OCI-LY3 (cell line): Measurements from ENCODE around the gene EMC1.
"Not testable (repeated sequence)": the region's sequence is repeated elsewhere in the genome, so short reads cannot be mapped to it uniquely, and the experiment has no call there.

Experiments used
- H2AFZ ChIP-seq: fragments of 200-600, 300-600 bp; shearing (Covaris generic); 2 replicates; pipeline ENCODE4 v1.6.0; 2014; ENCODE audit warnings: antibody characterized with exemption, low read depth, low read length
- H3K27ac ChIP-seq: fragments of 200-600, 300-600 bp; sonication (generic); 2 replicates; pipeline ENCODE4 v1.5.1; 2014; ENCODE audit warnings: mild to moderate bottlenecking, low read length, moderate library complexity, mixed read lengths
- H3K27me3 ChIP-seq: fragments of 200-600, 300-600 bp; sonication (generic); 2 replicates; pipeline ENCODE4 v1.6.1; 2014; ENCODE audit warnings: low read depth, low read length, mixed read lengths
- H3K36me3 ChIP-seq: fragments of 200-600, 300-600 bp; sonication (generic); replicated peaks from 2 replicates; pipeline ENCODE3; 2014; ENCODE audit warnings: low read depth, low read length, mixed read lengths
- H3K4me1 ChIP-seq: fragments of 300-600, 200-600 bp; sonication (generic); 2 replicates; pipeline ENCODE4 v1.6.1; 2014; ENCODE audit warnings: low read length, mixed read lengths
- H3K4me2 ChIP-seq: fragments of 200-600, 300-600 bp; sonication (generic); 2 replicates; pipeline ENCODE4 v1.6.1; 2014; ENCODE audit warnings: low read length, mixed read lengths
- H3K4me3 ChIP-seq: fragments of 300-600, 200-600 bp; sonication (generic); 2 replicates; pipeline ENCODE4 v1.5.1; 2014; ENCODE audit warnings: antibody characterized with exemption, mild to moderate bottlenecking, low read length, moderate library complexity
- H3K79me2 ChIP-seq: fragments of 300-600, 200-600 bp; shearing (Covaris generic); 2 replicates; pipeline ENCODE4 v1.6.1; 2014; ENCODE audit warnings: mild to moderate bottlenecking, low read length, mixed read lengths
- H3K9ac ChIP-seq: fragments of 300-600, 200-600 bp; shearing (Covaris generic); 2 replicates; pipeline ENCODE4 v1.6.0; 2014; ENCODE audit warnings: mild to moderate bottlenecking, low read length, moderate library complexity
- H3K9me3 ChIP-seq: fragments of 200-600, 300-600 bp; shearing (Covaris generic); 2 replicates; pipeline ENCODE4 v1.6.1; 2014; ENCODE audit warnings: low read length, mixed read lengths; ENCODE audit not compliant: insufficient read depth
- H4K20me1 ChIP-seq: fragments of 200-600, 300-600 bp; sonication (generic); 2 replicates; pipeline ENCODE4 v1.6.1; 2016; ENCODE audit warnings: low read length, mixed read lengths; ENCODE audit not compliant: insufficient read depth
- CTCF ChIP-seq: fragments of 200-600, 300-600 bp; sonication (generic); IDR thresholded peaks from 2 replicates; pipeline ENCODE4 v1.5.1; 2014; ENCODE audit warnings: antibody characterized with exemption, low read length, low read depth
- EZH2phosphoT487 ChIP-seq: fragments of 200-600 bp; shearing (Covaris generic); IDR thresholded peaks from 2 replicates; pipeline ENCODE4 v1.6.1; 2018; ENCODE audit warnings: antibody characterized with exemption, mixed run types, low read depth

EMC1 gene

GRCh38 chr1:19234224-19234623 is 17.1 kb downstream of the EMC1 start:
- no peaks in the 10 kb centered on the region for H3K4me1 ChIP-seq
- no peak overlapping the region for H3K9ac ChIP-seq
- no peak overlapping the region for H3K4me2 ChIP-seq
- peaks cover 21% of the 10 kb centered on the region for H3K36me3 ChIP-seq
- no peaks in the 10 kb centered on the region for H3K9me3 ChIP-seq
- TF ChIP-seq EZH2phosphoT487 (no peak), CTCF (no peak)
- H3K79me2 ChIP-seq = no peaks in the 10 kb centered on the region
- no peaks in the 10 kb centered on the region for H4K20me1 ChIP-seq
- H2AFZ ChIP-seq = no peak overlapping the region
- no peaks in the 10 kb centered on the region for H3K27me3 ChIP-seq
- no peak overlapping the region for H3K27ac ChIP-seq
- H3K4me3 ChIP-seq = no peak overlapping the region

- Histone ChIP-seq H3K9me3 (no peaks in the 10 kb centered on the region), H4K20me1 (no peaks in the 10 kb centered on the region), H3K9ac (no peak overlapping the region), H3K27me3 (no peaks in the 10 kb centered on the region), H2AFZ (no peak overlapping the region), H3K79me2 (no peaks in the 10 kb centered on the region), H3K4me2 (no peak overlapping the region), H3K4me3 (no peak overlapping the region), H3K27ac (no peak overlapping the region), H3K36me3 (peaks cover 19% of the 10 kb centered on the region), H3K4me1 (no peaks in the 10 kb centered on the region)
- TF ChIP-seq EZH2phosphoT487 (no peak), CTCF (no peak)
Observed at GRCh38 chr1:19232524-19232846, 18.8 kb downstream of the EMC1 start.

GRCh38 chr1:19231736-19232523 is 19.4 kb downstream of the EMC1 start:
- H4K20me1 ChIP-seq, H3K27me3 ChIP-seq, H3K9ac ChIP-seq, H3K4me3 ChIP-seq, H3K4me2 ChIP-seq, H3K27ac ChIP-seq, H2AFZ ChIP-seq, H3K4me1 ChIP-seq, H3K9me3 ChIP-seq, H3K79me2 ChIP-seq: not testable (repeated sequence)
- H3K36me3 ChIP-seq = peaks cover 20% of the 10 kb centered on the region

GRCh38 chr1:19229828-19230325 is 21.4 kb downstream of the EMC1 start:
- Histone ChIP-seq H4K20me1 (no peaks in the 10 kb centered on the region), H3K4me2 (no peak overlapping the region), H3K4me3 (no peak overlapping the region), H3K36me3 (peaks cover 21% of the 10 kb centered on the region), H3K27ac (no peak overlapping the region), H3K27me3 (no peaks in the 10 kb centered on the region), H3K9me3 (no peaks in the 10 kb centered on the region), H3K4me1 (no peaks in the 10 kb centered on the region), H3K9ac (no peak overlapping the region), H2AFZ (no peak overlapping the region), H3K79me2 (no peaks in the 10 kb centered on the region)
- TF ChIP-seq EZH2phosphoT487 (no peak), CTCF (no peak)
